ENCODE measurements around the gene LRRC19. TPM values are rescaled to one million over a fixed set of nuclear protein-coding genes. Genes with fewer than 3 reads are reported as not detected.
A peak's percentile ranks its signal among the peaks of the same experiment; 100 is the strongest.

LRRC19 gene
- polyA plus RNA-seq, 4 donors: 8.3 to 121 (median 13.2) TPM

GRCh38 chr9:26983340-26983739 is 22.1 kb downstream of the LRRC19 start:
- H3K4me1 ChIP-seq (ENCODE audit: control insufficient read depth in 3 of 3, insufficient read depth in 2 of 3, low read depth in 1 of 3, low read length in 2 of 3): no peaks in the 10 kb centered on the region
- FAIRE-seq (no peak), DNase-seq (no peak)
- H3K4me3 ChIP-seq (ENCODE audit: low read depth in 1 of 3, low read length in 3 of 3): no peak overlapping the region
- H3K9me3 ChIP-seq (ENCODE audit: control insufficient read depth in 2 of 2, insufficient read depth in 1 of 2, low read depth in 1 of 2, low read length in 1 of 2): no peaks in the 10 kb centered on the region
- H3K27me3 ChIP-seq (ENCODE audit: control insufficient read depth in 3 of 3, insufficient read depth in 3 of 3, low read length in 3 of 3): no peaks in the 10 kb centered on the region
- H3K36me3 ChIP-seq (ENCODE audit: control insufficient read depth in 3 of 3, insufficient read depth in 2 of 3, low read depth in 1 of 3, low read length in 3 of 3): peaks cover 0 to 26% (median 0%) of the 10 kb centered on the region in 3 donors
- WGBS, 3 donors: 23 to 34% (median 32%) methylated on average over 1 of the region's 1 CpG
- no peak overlapping the region for H3K27ac ChIP-seq (ENCODE audit: low read depth in 1 of 3, low read length in 2 of 3)

DNA sequence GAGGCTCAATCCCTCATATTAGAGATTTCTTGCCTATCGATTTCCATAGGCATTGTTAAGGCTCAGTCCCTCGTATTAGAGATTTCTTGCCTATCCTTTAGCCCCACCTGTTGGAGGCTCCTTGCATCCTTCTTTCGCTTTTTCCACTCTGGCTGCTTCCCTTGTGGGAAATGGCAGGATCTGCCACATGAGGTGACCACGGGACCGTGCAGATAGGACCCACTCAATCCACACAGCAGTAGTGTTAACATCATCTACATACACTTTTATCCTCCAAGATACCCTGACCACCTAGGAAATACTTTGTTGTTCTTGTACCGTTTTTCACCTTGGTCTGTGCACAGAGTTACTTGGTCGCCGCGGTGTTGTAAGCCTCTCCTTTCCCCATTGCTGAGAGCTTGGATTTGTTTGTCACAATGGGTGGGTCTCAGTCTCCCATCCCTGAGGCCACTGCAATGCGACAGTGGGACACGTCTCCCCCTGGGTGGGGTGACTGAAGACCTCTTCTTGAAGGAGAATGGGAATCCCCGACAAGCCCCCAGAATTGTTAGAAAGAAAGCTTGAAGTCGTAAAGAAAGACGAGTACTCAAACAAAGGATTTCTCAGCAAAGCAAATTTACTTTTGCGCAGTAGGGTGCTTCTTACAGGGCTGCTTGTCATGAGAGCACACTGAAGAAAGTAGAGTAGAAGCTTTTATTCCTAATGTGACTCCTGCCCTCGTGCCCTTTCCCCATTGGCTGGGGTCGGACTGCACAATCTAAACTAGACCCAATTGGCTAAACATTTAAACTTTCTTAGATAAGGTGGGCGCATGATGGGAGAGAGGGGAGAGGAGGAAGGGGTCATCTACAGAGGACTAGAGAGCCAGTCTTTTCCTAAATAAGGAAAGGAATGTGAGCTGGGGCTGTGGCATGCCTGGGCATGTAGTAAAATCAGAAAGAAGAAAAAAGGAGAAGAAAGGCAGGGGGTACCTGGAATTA is 29.5 kb downstream of the LRRC19 start:
- peak; percentile 46 to 65 for DNase-seq
- no peaks in the 10 kb centered on the region for H3K27me3 ChIP-seq (ENCODE audit: control insufficient read depth in 3 of 3, insufficient read depth in 3 of 3, low read length in 3 of 3)
- FAIRE-seq: no peak
- H3K4me3 ChIP-seq (ENCODE audit: low read depth in 1 of 3, low read length in 3 of 3): no peak overlapping the region
- H3K9me3 ChIP-seq (ENCODE audit: control insufficient read depth in 2 of 2, insufficient read depth in 1 of 2, low read depth in 1 of 2, low read length in 1 of 2): no peaks in the 10 kb centered on the region
- peaks cover 0 to 14% (median 0%) of the 10 kb centered on the region in 3 donors for H3K36me3 ChIP-seq (ENCODE audit: control insufficient read depth in 3 of 3, insufficient read depth in 2 of 3, low read depth in 1 of 3, low read length in 3 of 3)
- H3K27ac ChIP-seq (ENCODE audit: low read depth in 1 of 3, low read length in 2 of 3): no peak overlapping the region
- H3K4me1 ChIP-seq (ENCODE audit: control insufficient read depth in 3 of 3, insufficient read depth in 2 of 3, low read depth in 1 of 3, low read length in 2 of 3): no peaks in the 10 kb centered on the region
- 73 to 83% (median 80%) methylated on average over 18 of the region's 18 CpGs for WGBS, 3 donors

- no peaks in the 10 kb centered on the region for H3K9me3 ChIP-seq (ENCODE audit: control insufficient read depth in 2 of 2, insufficient read depth in 1 of 2, low read depth in 1 of 2, low read length in 1 of 2)
- no peak for DNase-seq
- no peaks in the 10 kb centered on the region for H3K27me3 ChIP-seq (ENCODE audit: control insufficient read depth in 3 of 3, insufficient read depth in 3 of 3, low read length in 3 of 3)
- no peak for FAIRE-seq
- H3K36me3 ChIP-seq (ENCODE audit: control insufficient read depth in 3 of 3, insufficient read depth in 2 of 3, low read depth in 1 of 3, low read length in 3 of 3): peaks cover 0 to 12% (median 0%) of the 10 kb centered on the region in 3 donors
- H3K27ac ChIP-seq (ENCODE audit: low read depth in 1 of 3, low read length in 2 of 3): no peak overlapping the region
- no peaks in the 10 kb centered on the region for H3K4me1 ChIP-seq (ENCODE audit: control insufficient read depth in 3 of 3, insufficient read depth in 2 of 3, low read depth in 1 of 3, low read length in 2 of 3)
- no peak overlapping the region for H3K4me3 ChIP-seq (ENCODE audit: low read depth in 1 of 3, low read length in 3 of 3)
- 79 to 89% (median 83%) methylated on average over 4 of the region's 4 CpGs for WGBS, 3 donors
These were observed 30.5 kb downstream of the LRRC19 start for GRCh38 chr9:26974927-26975326.

DNA sequence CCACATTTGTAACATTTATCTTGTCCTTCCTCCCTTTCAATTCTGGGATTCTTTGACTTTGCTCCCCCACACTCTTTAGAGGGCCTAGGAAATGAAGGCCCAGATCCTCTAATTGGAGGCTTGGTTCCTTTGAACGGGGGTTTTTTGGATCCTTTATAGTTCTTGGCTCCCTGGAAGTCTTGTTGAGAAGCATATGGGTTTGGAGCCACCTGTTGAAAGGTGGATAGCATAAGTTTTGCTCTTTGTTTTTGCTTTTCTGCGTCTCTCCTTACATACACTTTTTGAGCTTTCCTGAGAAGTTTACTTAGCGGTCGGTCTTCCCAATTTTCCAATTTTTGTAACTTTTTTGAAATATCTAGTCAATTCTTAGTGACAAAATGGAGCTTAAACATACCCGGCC is 31.5 kb downstream of the LRRC19 start:
- 84 to 94% (median 90%) methylated on average over 5 of the region's 5 CpGs for WGBS, 3 donors
- Histone ChIP-seq H3K4me3 (ENCODE audit: low read depth in 1 of 3, low read length in 3 of 3) (no peak overlapping the region), H3K27ac (ENCODE audit: low read depth in 1 of 3, low read length in 2 of 3) (no peak overlapping the region), H3K9me3 (ENCODE audit: control insufficient read depth in 2 of 2, insufficient read depth in 1 of 2, low read depth in 1 of 2, low read length in 1 of 2) (no peaks in the 10 kb centered on the region), H3K36me3 (ENCODE audit: control insufficient read depth in 3 of 3, insufficient read depth in 2 of 3, low read depth in 1 of 3, low read length in 3 of 3) (peaks cover 0 to 8% (median 0%) of the 10 kb centered on the region in 3 donors), H3K27me3 (ENCODE audit: control insufficient read depth in 3 of 3, insufficient read depth in 3 of 3, low read length in 3 of 3) (no peaks in the 10 kb centered on the region), H3K4me1 (ENCODE audit: control insufficient read depth in 3 of 3, insufficient read depth in 2 of 3, low read depth in 1 of 3, low read length in 2 of 3) (no peaks in the 10 kb centered on the region)
- DNase-seq (no peak), FAIRE-seq (no peak)

GRCh38 chr9:26971721-26972120 is 33.8 kb downstream of the LRRC19 start:
- 79 to 98% (median 95%) methylated on average over 1 of the region's 1 CpG for WGBS, 3 donors
- DNase-seq (no peak), FAIRE-seq (no peak)
- Histone ChIP-seq H3K9me3 (ENCODE audit: control insufficient read depth in 2 of 2, insufficient read depth in 1 of 2, low read depth in 1 of 2, low read length in 1 of 2) (no peaks in the 10 kb centered on the region), H3K27me3 (ENCODE audit: control insufficient read depth in 3 of 3, insufficient read depth in 3 of 3, low read length in 3 of 3) (no peaks in the 10 kb centered on the region), H3K4me3 (ENCODE audit: low read depth in 1 of 3, low read length in 3 of 3) (no peak overlapping the region), H3K27ac (ENCODE audit: low read depth in 1 of 3, low read length in 2 of 3) (no peak overlapping the region), H3K4me1 (ENCODE audit: control insufficient read depth in 3 of 3, insufficient read depth in 2 of 3, low read depth in 1 of 3, low read length in 2 of 3) (no peaks in the 10 kb centered on the region), H3K36me3 (ENCODE audit: control insufficient read depth in 3 of 3, insufficient read depth in 2 of 3, low read depth in 1 of 3, low read length in 3 of 3) (peaks cover 0 to 8% (median 0%) of the 10 kb centered on the region in 3 donors)

DNA sequence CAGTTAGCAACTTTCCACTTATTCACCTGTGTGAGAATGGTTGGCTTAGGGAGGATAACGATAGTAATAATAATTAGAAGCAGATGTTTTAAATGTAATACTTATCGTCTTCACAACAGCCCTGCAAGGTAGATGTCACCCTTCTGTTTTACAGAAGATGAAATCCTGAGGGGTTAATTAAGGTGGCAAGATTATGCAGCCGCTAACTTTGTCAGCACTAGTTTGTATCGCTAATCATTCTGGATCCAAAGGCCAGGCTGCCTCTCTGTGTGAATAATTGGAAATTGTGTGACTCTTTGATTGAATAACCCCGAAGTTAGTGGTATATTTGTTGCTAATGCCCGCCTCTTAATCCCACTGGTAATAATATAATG is 48.6 kb downstream of the LRRC19 start:
- Histone ChIP-seq H3K27ac (ENCODE audit: low read depth in 1 of 3, low read length in 2 of 3) (peak overlapping the region; percentile 50 to 91 (median 67)), H3K9me3 (ENCODE audit: control insufficient read depth in 2 of 2, insufficient read depth in 1 of 2, low read depth in 1 of 2, low read length in 1 of 2) (no peaks in the 10 kb centered on the region), H3K4me1 (ENCODE audit: control insufficient read depth in 3 of 3, insufficient read depth in 2 of 3, low read depth in 1 of 3, low read length in 2 of 3) (peaks cover 0 to 11% (median 0%) of the 10 kb centered on the region in 3 donors), H3K36me3 (ENCODE audit: control insufficient read depth in 3 of 3, insufficient read depth in 2 of 3, low read depth in 1 of 3, low read length in 3 of 3) (no peaks in the 10 kb centered on the region), H3K27me3 (ENCODE audit: control insufficient read depth in 3 of 3, insufficient read depth in 3 of 3, low read length in 3 of 3) (no peaks in the 10 kb centered on the region), H3K4me3 (ENCODE audit: low read depth in 1 of 3, low read length in 3 of 3) (peak overlapping the region in 2 of 3 donors; percentile 50 to 56)
- WGBS, 3 donors: 12 to 30% (median 23%) methylated on average over 6 of the region's 6 CpGs
- FAIRE-seq: no peak
- peak in 1 of 2 donors; percentile 6 for DNase-seq

GRCh38 chr9:26955921-26956859 is 49.3 kb downstream of the LRRC19 start, which contains the start of gene IFT74:
IFT74 (plus strand) TSS chr9:26956412; CDS start chr9:26961968, 5,556 bp downstream.
- Histone ChIP-seq H3K27ac (ENCODE audit: low read depth in 1 of 3, low read length in 2 of 3) (peak within 1 kb of the TSS; percentile 50 to 96 (median 67)), H3K4me1 (ENCODE audit: control insufficient read depth in 3 of 3, insufficient read depth in 2 of 3, low read depth in 1 of 3, low read length in 2 of 3) (peaks cover 0 to 11% (median 0%) of the 10 kb centered on the region in 3 donors)
- peak; percentile 92 for FAIRE-seq

More at GRCh38 chr9:26955921-26956859, 49.3 kb downstream of the LRRC19 start, which contains the start of gene IFT74:
- no peaks in the 10 kb centered on the region for H3K27me3 ChIP-seq (ENCODE audit: control insufficient read depth in 3 of 3, insufficient read depth in 3 of 3, low read length in 3 of 3)
- H3K9me3 ChIP-seq (ENCODE audit: control insufficient read depth in 2 of 2, insufficient read depth in 1 of 2, low read depth in 1 of 2, low read length in 1 of 2): no peaks in the 10 kb centered on the region
- 0 to 1% (median 1%) methylated on average over 53 of the region's 53 CpGs for WGBS, 3 donors
- DNase-seq: peak; percentile 98
- H3K36me3 ChIP-seq (ENCODE audit: control insufficient read depth in 3 of 3, insufficient read depth in 2 of 3, low read depth in 1 of 3, low read length in 3 of 3): no peaks in the 10 kb centered on the region
- peak within 1 kb of the TSS; percentile 50 to 56 (median 52) for H3K4me3 ChIP-seq (ENCODE audit: low read depth in 1 of 3, low read length in 3 of 3)

All from small intestine (tissue), 7 donors.